NCI-H510A (cell line): ENCODE measurements around the gene ACKR3.

Experiments used
- DNase-seq: peaks from one replicate; lab custom pipeline; 2025; lab: John Stamatoyannopoulos, UW

Gene ACKR3

GRCh38 chr2:236629961-236630872, 60.6 kb downstream of the ACKR3 start:
- no peak for DNase-seq

GRCh38 chr2:236631281-236631855, 61.7 kb downstream of the ACKR3 start:
- no peak for DNase-seq

DNA sequence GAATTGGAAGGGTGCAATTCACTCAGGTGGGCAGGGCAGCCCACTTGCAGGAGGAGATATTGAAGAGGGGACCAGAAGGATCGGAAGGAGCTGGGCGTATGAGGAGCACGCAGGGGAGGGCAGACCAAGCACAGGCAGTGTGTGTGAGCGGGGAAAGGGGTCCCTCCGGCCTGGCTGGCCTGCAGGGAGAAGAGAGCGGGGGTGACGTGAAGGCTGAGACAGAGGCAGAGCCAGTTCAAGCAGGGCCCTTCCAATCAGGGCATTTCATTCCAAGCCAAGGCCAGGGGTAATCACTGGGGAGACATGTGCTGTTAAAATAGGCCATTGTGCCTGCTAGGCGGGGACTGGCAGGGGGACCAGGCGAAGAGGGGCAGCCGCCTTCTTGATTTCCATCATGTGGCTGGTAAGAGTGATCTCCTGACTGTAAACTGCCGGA, 62.2 kb downstream of the ACKR3 start:
- no peak for DNase-seq
